Adrenal gland (tissue), 12 donors: ENCODE results near the gene CAMTA1. TPM values are rescaled to one million over a fixed set of nuclear protein-coding genes. Genes with fewer than 3 reads are reported as not detected.

Experiments
- DNase-seq, 7 donors: peaks; one replicate each; pipeline ENCODE4 v3.0.0-alpha.2; 2019 to 2020
- H3K27ac ChIP-seq, 5 donors: fragments of 200-600 bp; sonication (generic) in 4 of 5; 1 replicate in 3 of 5; 2 replicates in 2 of 5; pipeline versions ENCODE4 v1.5.1 to v1.8.0; 2016 to 2020; ENCODE audit warnings: mild to moderate bottlenecking in 1 of 5
- H3K27me3 ChIP-seq: fragments of 200-600 bp; 2 replicates; pipeline ENCODE4 v1.8.0; 2021
- H3K36me3 ChIP-seq, 2 donors: fragments of 200-600 bp; replicated peaks in 1 of 2; 1 replicate in 1 of 2; 2 replicates in 1 of 2; pipeline versions ENCODE4 v1.5.1 to v1.8.0; 2018 to 2022
- H3K4me1 ChIP-seq, 2 donors: fragments of 200-600 bp; replicated peaks in 1 of 2; 1 replicate in 1 of 2; 2 replicates in 1 of 2; pipeline versions ENCODE4 v1.5.1 to v1.8.0; 2018 to 2021
- H3K4me3 ChIP-seq, 4 donors: fragments of 200-600 bp; sonication (generic) in 3 of 4; one replicate each; pipeline ENCODE4 v1.5.1; 2016 to 2018
- H3K9me3 ChIP-seq, 3 donors: fragments of 200-600 bp; sonication (generic) in 1 of 3; replicated peaks in 1 of 3; 1 replicate in 2 of 3; 2 replicates in 1 of 3; pipeline versions ENCODE4 v1.5.1 to v1.8.0; 2016 to 2021
- CTCF ChIP-seq, 6 experiments: fragments of 450-650 bp in 4 of 6; fragments of 200-600 bp in 2 of 6; sonication (generic) in 1 of 6; IDR thresholded peaks; 1 replicate in 5 of 6; 2 replicates in 1 of 6; pipeline versions ENCODE4 v1.5.1 to v1.8.0; 2016 to 2021; ENCODE audit warnings: antibody characterized with exemption in 6 of 6, mild to moderate bottlenecking in 2 of 6, moderate library complexity in 1 of 6
- POLR2A ChIP-seq, 2 donors: fragments of 450-650 bp; IDR thresholded peaks; one replicate each; pipeline ENCODE4 v1.6.1; 2017; ENCODE audit warnings: antibody characterized with exemption in 2 of 2, mild to moderate bottlenecking in 2 of 2, moderate library complexity in 1 of 2
- WGBS, 4 donors: extraction: QIAGEN DNeasy Blood & Tissue Kit in 2 of 4; methylation state at CpG; one replicate each; pipeline versions ENCODE4 v1.1.5 to v1.1.7; 2013 to 2017; 5-methylcytosine and 5-hydroxymethylcytosine counted together
- intact Hi-C, 2 donors: fragments of 100-400 bp; cut with DNase I; formaldehyde crosslinking; loops; one replicate each; pipeline versions ENCODE4 v1.14.1 to v1.15.0; 2022 to 2023
- polyA plus RNA-seq, 3 donors: library from polyadenylated mRNA; stranded (reverse); fragments of 200-250 nt in 2 of 3; fragments of 350-450 nt in 1 of 3; fragmentation: Illumina TruSeq in 1 of 3; extraction: RNeasy Lipid Tissue Mini Kit (QIAGEN cat#74804) in 1 of 3; gene quantifications; one replicate each; pipeline ENCODE4 v1.2.3, GENCODE V29; 2013 to 2014
- total RNA-seq, 9 donors: library from RNA; depleted of rRNA in 4 of 9; stranded (reverse); fragments of >200 nt in 4 of 9; fragments of 120-200 nt in 1 of 9; fragmentation: NEBNext Ultra II Directional in 1 of 9; extraction: Animal tissue kit (Norgen Biotek cat#: 25700) in 1 of 9; gene quantifications; one replicate each; pipeline versions ENCODE4 v1.1.0 to v1.2.4, GENCODE V29; 2013 to 2023
- donor health status: healthy with polysubstance abuse.
- donor health status: Bipolar disorder and iron deficiency.
- donor health status: DM: yes; HTN: yes; CAD: no.
- donor health status: DM: no; HTN: no; CAD: no.
- donor health status: DM: no; HTN: no; CAD: no.
- donor health status: DM: yes; HTN: yes; CAD: no.

CAMTA1 gene
- total and polyA plus RNA-seq, 12 donors: 62.9 to 141 (median 96.9) TPM

- Histone ChIP-seq H3K4me3 (no peak overlapping the region), H3K27ac (no peak overlapping the region), H3K9me3 (no peaks in the 10 kb centered on the region), H3K27me3 (no peaks in the 10 kb centered on the region), H3K36me3 (no peaks in the 10 kb centered on the region), H3K4me1 (no peaks in the 10 kb centered on the region)
- no peak for DNase-seq
- intact Hi-C loops: no loop called here
- TF ChIP-seq POLR2A (IDR thresholded peaks at IDR 0.05) (no peak), CTCF (IDR thresholded peaks at IDR 0.05) (no peak)
- 85 to 96% (median 94%) methylated on average over 8 to 10 of the region's 10 CpGs for WGBS, 4 donors
These were observed 727.8 kb downstream of the CAMTA1 start for GRCh38 chr1:7513081-7513480.

- H3K27me3 ChIP-seq: no peaks in the 10 kb centered on the region
- intact Hi-C loops: no loop called here
- TF ChIP-seq CTCF (IDR thresholded peaks at IDR 0.05) (no peak), POLR2A (IDR thresholded peaks at IDR 0.05) (no peak)
- H3K4me1 ChIP-seq: no peaks in the 10 kb centered on the region
- H3K36me3 ChIP-seq: no peaks in the 10 kb centered on the region
- H3K4me3 ChIP-seq: no peak overlapping the region
- H3K9me3 ChIP-seq: no peaks in the 10 kb centered on the region
- 76 to 100% (median 87%) methylated on average over 1 to 5 of the region's 5 CpGs for WGBS, 4 donors
- DNase-seq: no peak
- H3K27ac ChIP-seq: no peak overlapping the region
These were observed 729.9 kb downstream of the CAMTA1 start for GRCh38 chr1:7515175-7515574.

DNA sequence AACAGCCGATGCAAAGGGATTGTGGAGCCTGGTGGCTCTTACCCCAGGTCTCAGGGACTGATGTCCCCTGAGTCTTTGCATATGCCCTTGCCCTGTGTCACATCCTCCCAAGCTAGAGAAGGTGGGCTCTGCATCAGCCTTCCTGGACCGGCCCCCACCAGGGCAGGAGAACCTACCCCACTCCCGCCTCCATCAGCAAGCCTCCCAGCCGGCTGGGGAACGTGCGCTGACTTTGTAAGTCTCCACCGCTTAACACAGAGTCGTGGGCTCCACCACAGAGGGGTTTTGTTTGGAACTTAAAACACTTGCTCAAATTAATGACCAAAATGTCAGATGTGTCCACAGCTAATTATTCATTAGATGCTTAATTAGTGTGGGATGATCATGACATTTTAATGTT lies 730.6 kb downstream of the CAMTA1 start:
- 89 to 97% (median 90%) methylated on average over 7 to 8 of the region's 8 CpGs for WGBS, 4 donors
- Histone ChIP-seq H3K4me1 (no peaks in the 10 kb centered on the region), H3K27ac (no peak overlapping the region), H3K27me3 (no peaks in the 10 kb centered on the region), H3K4me3 (no peak overlapping the region), H3K9me3 (no peaks in the 10 kb centered on the region), H3K36me3 (no peaks in the 10 kb centered on the region)
- DNase-seq: no peak
- TF ChIP-seq POLR2A (IDR thresholded peaks at IDR 0.05) (no peak), CTCF (IDR thresholded peaks at IDR 0.05) (no peak)
- intact Hi-C loops: no loop called here

- H3K9me3 ChIP-seq: no peaks in the 10 kb centered on the region
- H3K27me3 ChIP-seq: no peaks in the 10 kb centered on the region
- intact Hi-C loops: no loop called here
- WGBS, 4 donors: 60 to 72% (median 67%) methylated on average over 4 of the region's 4 CpGs
- no peaks in the 10 kb centered on the region for H3K4me1 ChIP-seq
- H3K27ac ChIP-seq: no peak overlapping the region
- no peak overlapping the region for H3K4me3 ChIP-seq
- H3K36me3 ChIP-seq: no peaks in the 10 kb centered on the region
- TF ChIP-seq CTCF (IDR thresholded peaks at IDR 0.05) (no peak), POLR2A (IDR thresholded peaks at IDR 0.05) (no peak)
- DNase-seq: no peak
These were observed 731.1 kb downstream of the CAMTA1 start for GRCh38 chr1:7516341-7516740.
